ENCODE data around the gene IDH1. TPM values are rescaled to one million over a fixed set of nuclear protein-coding genes. Genes with fewer than 3 reads are reported as not detected.
"Not testable (repeated sequence)": the region's sequence is repeated elsewhere in the genome, so short reads cannot be mapped to it uniquely, and the experiment has no call there.

IDH1 gene
- total RNA-seq, 1 donor from 2014 or later: 47.4 TPM

GRCh38 chr2:208227581-208228232 is 27.2 kb downstream of the IDH1 start:
- TF ChIP-seq POLR2A (IDR thresholded peaks at IDR 0.05): no peak
- TF ChIP-seq POLR2AphosphoS5 (IDR thresholded peaks at IDR 0.05; ENCODE audit: insufficient read depth in 1 of 2, low read depth in 1 of 2): no peak
- no peak for TF ChIP-seq CTCF (IDR thresholded peaks at IDR 0.05)
- Histone ChIP-seq H3K9me3 (no peaks in the 10 kb centered on the region), H3K4me1 (no peaks in the 10 kb centered on the region), H3K36me3 (no peaks in the 10 kb centered on the region), H3K27me3 (no peaks in the 10 kb centered on the region), H3K4me3 (no peak overlapping the region), H3K27ac (no peak overlapping the region)
- no peak for DNase-seq (ENCODE audit: extremely low spot score in 2 of 2)
- intact Hi-C loops (cut with DNase I): no loop called here

GRCh38 chr2:208224802-208225201 is 30.1 kb downstream of the IDH1 start:
- DNase-seq (ENCODE audit: extremely low spot score in 2 of 2): no peak
- TF ChIP-seq CTCF (IDR thresholded peaks at IDR 0.05) (no peak), POLR2AphosphoS5 (IDR thresholded peaks at IDR 0.05; ENCODE audit: insufficient read depth in 1 of 2, low read depth in 1 of 2) (no peak), POLR2A (IDR thresholded peaks at IDR 0.05) (no peak)

GRCh38 chr2:208222351-208222750 is 32.5 kb downstream of the IDH1 start:
- H3K27ac ChIP-seq: no peak overlapping the region
- no peaks in the 10 kb centered on the region for H3K27me3 ChIP-seq
- H3K4me1 ChIP-seq: no peaks in the 10 kb centered on the region
- intact Hi-C loops (cut with DNase I): no loop called here
- TF ChIP-seq CTCF (IDR thresholded peaks at IDR 0.05) (no peak), POLR2A (IDR thresholded peaks at IDR 0.05) (no peak), POLR2AphosphoS5 (IDR thresholded peaks at IDR 0.05; ENCODE audit: insufficient read depth in 1 of 2, low read depth in 1 of 2) (no peak)
- DNase-seq (ENCODE audit: extremely low spot score in 2 of 2): no peak
- H3K36me3 ChIP-seq: no peaks in the 10 kb centered on the region
- no peak overlapping the region for H3K4me3 ChIP-seq
- no peaks in the 10 kb centered on the region for H3K9me3 ChIP-seq

More at GRCh38 chr2:208224802-208225201, 30.1 kb downstream of the IDH1 start:
- Histone ChIP-seq H3K27me3 (no peaks in the 10 kb centered on the region), H3K36me3 (no peaks in the 10 kb centered on the region), H3K4me3 (no peak overlapping the region), H3K4me1 (no peaks in the 10 kb centered on the region), H3K27ac (no peak overlapping the region), H3K9me3 (no peaks in the 10 kb centered on the region)
- intact Hi-C loops (cut with DNase I): no loop called here

- H3K36me3 ChIP-seq; H3K27me3 ChIP-seq; intact Hi-C loops (cut with DNase I); DNase-seq (ENCODE audit: extremely low spot score in 2 of 2); H3K4me3 ChIP-seq; H3K9me3 ChIP-seq; H3K4me1 ChIP-seq; H3K27ac ChIP-seq: not testable (repeated sequence)
Measured at GRCh38 chr2:208221873-208222272, 33.0 kb downstream of the IDH1 start.

- no peaks in the 10 kb centered on the region for H3K4me1 ChIP-seq
- no peaks in the 10 kb centered on the region for H3K9me3 ChIP-seq
- no peak overlapping the region for H3K4me3 ChIP-seq
- intact Hi-C loops (cut with DNase I): no loop called here
- H3K27ac ChIP-seq: no peak overlapping the region
- no peaks in the 10 kb centered on the region for H3K36me3 ChIP-seq
- no peaks in the 10 kb centered on the region for H3K27me3 ChIP-seq
- DNase-seq (ENCODE audit: extremely low spot score in 2 of 2): no peak
- TF ChIP-seq CTCF (IDR thresholded peaks at IDR 0.05) (no peak), POLR2AphosphoS5 (IDR thresholded peaks at IDR 0.05; ENCODE audit: insufficient read depth in 1 of 2, low read depth in 1 of 2) (no peak), POLR2A (IDR thresholded peaks at IDR 0.05) (no peak)
Measured at GRCh38 chr2:208210688-208211451, 44.0 kb downstream of the IDH1 start.

Data from vagina (tissue), 2 donors.